ENCODE results near the gene LIN7B.

The LIN7B gene

GRCh38 chr19:49114630-49115363, 627 bp downstream of the LIN7B start:
- TF ChIP-seq CTCF (IDR thresholded peaks at IDR 0.05; ENCODE audit: low read length, missing control alignments): no peak
- H3K4me3 ChIP-seq (replicated peaks; ENCODE audit: low read depth, low read length): peak overlapping the region; percentile 69
- peak; percentile 54 for DNase-seq (ENCODE audit: low read depth)

GRCh38 chr19:49116544-49116943, 2.4 kb downstream of the LIN7B start:
- no peak overlapping the region for H3K4me3 ChIP-seq (replicated peaks; ENCODE audit: low read depth, low read length)
- no peak for DNase-seq (ENCODE audit: low read depth)
- no peak for TF ChIP-seq CTCF (IDR thresholded peaks at IDR 0.05; ENCODE audit: low read length, missing control alignments)

- TF ChIP-seq CTCF (IDR thresholded peaks at IDR 0.05; ENCODE audit: low read length, missing control alignments): no peak
- peak overlapping the region; percentile 69 for H3K4me3 ChIP-seq (replicated peaks; ENCODE audit: low read depth, low read length)
- no peak for DNase-seq (ENCODE audit: low read depth)
Measured at GRCh38 chr19:49117677-49118564, 3.8 kb downstream of the LIN7B start.

- DNase-seq (ENCODE audit: low read depth): peak; percentile 95
- H3K4me3 ChIP-seq (replicated peaks; ENCODE audit: low read depth, low read length): peak within 1 kb of the TSS; percentile 69
- no peak for TF ChIP-seq CTCF (IDR thresholded peaks at IDR 0.05; ENCODE audit: low read length, missing control alignments)
Measured at GRCh38 chr19:49118565-49119410, 4.6 kb downstream of the LIN7B start, which contains the start of gene C19orf73. TSS of gene C19orf73 (minus strand) at chr19:49119143. CDS start at chr19:49119022, 121 bp downstream.

- peak within 1 kb of the TSS; percentile 69 for H3K4me3 ChIP-seq (replicated peaks; ENCODE audit: low read depth, low read length)
- TF ChIP-seq CTCF (IDR thresholded peaks at IDR 0.05; ENCODE audit: low read length, missing control alignments): no peak
- DNase-seq (ENCODE audit: low read depth): peak; percentile 66
Measured at GRCh38 chr19:49119411-49120324, 5.5 kb downstream of the LIN7B start, which contains the start of gene PPFIA3. TSS of gene PPFIA3 (plus strand) at chr19:49119544. CDS start at chr19:49127874, 8,330 bp downstream.
